Measurements from ENCODE around the gene LRRC2. TPM values are rescaled to one million over a fixed set of nuclear protein-coding genes. Genes with fewer than 3 reads are reported as not detected.

Gene LRRC2
- total and polyA plus RNA-seq, 8 donors: 1.0 to 4.6 (median 1.8) TPM; not detected in 1

GRCh38 chr3:46607603-46608028 is 41.5 kb upstream of the LRRC2 start:
- no peak for DNase-seq
- Histone ChIP-seq H3K27me3 (no peaks in the 10 kb centered on the region), H3K9me3 (no peaks in the 10 kb centered on the region), H3K4me1 (peaks cover 0 to 6% (median 0%) of the 10 kb centered on the region in 4 donors), H3K36me3 (no peaks in the 10 kb centered on the region), H3K27ac (no peak overlapping the region), H3K4me3 (no peak overlapping the region)
- TF ChIP-seq CTCF (IDR thresholded peaks at IDR 0.05) (no peak), POLR2AphosphoS5 (IDR thresholded peaks at IDR 0.05) (no peak), POLR2A (IDR thresholded peaks at IDR 0.05) (no peak), EP300 (IDR thresholded peaks at IDR 0.05) (no peak)
- WGBS, 5 donors: 65 to 78% (median 72%) methylated on average over 6 of the region's 6 CpGs
- intact Hi-C loops (cut with DNase I; ENCODE audit: low total_unique reads): no loop called here

- no peak overlapping the region for H3K4me3 ChIP-seq
- no peaks in the 10 kb centered on the region for H3K9me3 ChIP-seq
- no peaks in the 10 kb centered on the region for H3K4me1 ChIP-seq
- intact Hi-C loops (cut with DNase I; ENCODE audit: low total_unique reads): no loop called here
- H3K27me3 ChIP-seq: no peaks in the 10 kb centered on the region
- 78 to 87% (median 84%) methylated on average over 2 of the region's 2 CpGs for WGBS, 5 donors
- H3K27ac ChIP-seq: no peak overlapping the region
- no peak for TF ChIP-seq CTCF (IDR thresholded peaks at IDR 0.05)
- TF ChIP-seq EP300 (IDR thresholded peaks at IDR 0.05): no peak
- TF ChIP-seq POLR2A (IDR thresholded peaks at IDR 0.05): no peak
- no peak for TF ChIP-seq POLR2AphosphoS5 (IDR thresholded peaks at IDR 0.05)
- H3K36me3 ChIP-seq: no peaks in the 10 kb centered on the region
- DNase-seq: no peak
Measured at GRCh38 chr3:46604127-46604526, 38.0 kb upstream of the LRRC2 start.

- Histone ChIP-seq H3K36me3 (no peaks in the 10 kb centered on the region), H3K4me3 (no peak overlapping the region), H3K9me3 (no peaks in the 10 kb centered on the region), H3K4me1 (no peaks in the 10 kb centered on the region), H3K27ac (no peak overlapping the region), H3K27me3 (no peaks in the 10 kb centered on the region)
- TF ChIP-seq EP300 (IDR thresholded peaks at IDR 0.05) (no peak), POLR2AphosphoS5 (IDR thresholded peaks at IDR 0.05) (no peak), CTCF (IDR thresholded peaks at IDR 0.05) (no peak), POLR2A (IDR thresholded peaks at IDR 0.05) (no peak)
- WGBS, 5 donors: 18 to 60% (median 41%) methylated on average over 1 of the region's 1 CpG
- no peak for DNase-seq
- intact Hi-C loops (cut with DNase I; ENCODE audit: low total_unique reads): no loop called here
Measured at GRCh38 chr3:46603446-46604046, 37.4 kb upstream of the LRRC2 start.

- 75 to 87% (median 83%) methylated on average over 4 to 5 of the region's 5 CpGs for WGBS, 5 donors
Measured at GRCh38 chr3:46599590-46599989, 33.5 kb upstream of the LRRC2 start.

More at GRCh38 chr3:46599590-46599989, 33.5 kb upstream of the LRRC2 start:
- Histone ChIP-seq H3K9me3 (no peaks in the 10 kb centered on the region), H3K4me1 (no peaks in the 10 kb centered on the region), H3K27ac (no peak overlapping the region), H3K27me3 (no peaks in the 10 kb centered on the region), H3K36me3 (no peaks in the 10 kb centered on the region), H3K4me3 (no peak overlapping the region)
- TF ChIP-seq POLR2AphosphoS5 (IDR thresholded peaks at IDR 0.05) (no peak), CTCF (IDR thresholded peaks at IDR 0.05) (no peak), EP300 (IDR thresholded peaks at IDR 0.05) (no peak), POLR2A (IDR thresholded peaks at IDR 0.05) (no peak)
- DNase-seq: no peak
- intact Hi-C loops (cut with DNase I; ENCODE audit: low total_unique reads): no loop called here
